Mesendoderm (in vitro differentiated cells): ENCODE measurements around the gene SMIM23.

Experiments
- DNase-seq: peaks from one replicate; pipeline ENCODE4 v3.0.0; 2013
- H2AK5ac ChIP-seq: 2 replicates; pipeline ENCODE4 v1.6.1; 2013; ENCODE audit warnings: low read length, inconsistent platforms
- H2BK120ac ChIP-seq: 2 replicates; pipeline ENCODE4 v1.6.1; 2013; ENCODE audit warnings: low read depth, mild to moderate bottlenecking, low read length, moderate library complexity, mixed read lengths
- H2BK15ac ChIP-seq: replicated peaks from 2 replicates; pipeline ENCODE4 v1.6.1; 2013; ENCODE audit warnings: low read depth, mild to moderate bottlenecking, moderate library complexity
- H2BK5ac ChIP-seq: 2 replicates; pipeline ENCODE4 v1.6.1; 2013; ENCODE audit warnings: low read length, inconsistent platforms
- H3K18ac ChIP-seq: 2 replicates; pipeline ENCODE4 v1.6.1; 2013; ENCODE audit warnings: mild to moderate bottlenecking, low read length, mixed read lengths
- H3K23ac ChIP-seq: one replicate; pipeline ENCODE4 v1.6.1; 2013; ENCODE audit warnings: low read length
- H3K27ac ChIP-seq: 2 replicates; pipeline ENCODE4 v1.5.1; 2013; ENCODE audit warnings: low read depth, mild to moderate bottlenecking, inconsistent platforms, low read length, moderate library complexity
- H3K27me3 ChIP-seq: 2 replicates; pipeline ENCODE4 v1.6.1; 2013; ENCODE audit warnings: low read length, control low read depth, mild to moderate bottlenecking, inconsistent platforms; ENCODE audit not compliant: insufficient read depth, poor library complexity
- H3K36me3 ChIP-seq: 2 replicates; pipeline ENCODE4 v1.6.1; 2013; ENCODE audit warnings: low read length, inconsistent platforms; ENCODE audit not compliant: control insufficient read depth, insufficient read depth
- H3K4ac ChIP-seq: one replicate; pipeline ENCODE4 v1.6.1; 2013; ENCODE audit warnings: low read depth, mild to moderate bottlenecking, low read length, moderate library complexity
- H3K4me1 ChIP-seq: 2 replicates; pipeline ENCODE4 v1.6.1; 2013; ENCODE audit warnings: low read depth, low read length, inconsistent platforms; ENCODE audit not compliant: control insufficient read depth
- H3K4me2 ChIP-seq: 2 replicates; pipeline ENCODE4 v1.6.1; 2013; ENCODE audit warnings: low read length
- H3K4me3 ChIP-seq: 2 replicates; pipeline ENCODE4 v1.5.1; 2013; ENCODE audit warnings: mild to moderate bottlenecking, low read length
- H3K56ac ChIP-seq: one replicate; pipeline ENCODE4 v1.6.1; 2013; ENCODE audit warnings: low read length
- H3K79me1 ChIP-seq: 2 replicates; pipeline ENCODE4 v1.6.1; 2013; ENCODE audit warnings: low read length, inconsistent platforms
- H3K79me2 ChIP-seq: 2 replicates; pipeline ENCODE4 v1.6.1; 2013; ENCODE audit warnings: mild to moderate bottlenecking, low read length; ENCODE audit not compliant: control insufficient read depth, insufficient read depth
- H3K9ac ChIP-seq: 2 replicates; pipeline ENCODE4 v1.6.1; 2013; ENCODE audit warnings: low read length, inconsistent platforms
- H4K5ac ChIP-seq: one replicate; pipeline ENCODE4 v1.6.1; 2013; ENCODE audit warnings: low read length
- H4K8ac ChIP-seq: one replicate; pipeline ENCODE4 v1.6.1; 2013; ENCODE audit warnings: low read depth, mild to moderate bottlenecking, control low read depth, low read length, moderate library complexity
- WGBS: extraction: QIAGEN DNeasy Blood & Tissue Kit; methylation state at CpG from one replicate; pipeline ENCODE4 v1.1.7; 2013; ENCODE audit warnings: low lambda C conversion rate, missing lambda C conversion rate; ENCODE audit not compliant: insufficient coverage; ENCODE audit errors: extremely low coverage; 5-methylcytosine and 5-hydroxymethylcytosine counted together

The SMIM23 gene

DNA sequence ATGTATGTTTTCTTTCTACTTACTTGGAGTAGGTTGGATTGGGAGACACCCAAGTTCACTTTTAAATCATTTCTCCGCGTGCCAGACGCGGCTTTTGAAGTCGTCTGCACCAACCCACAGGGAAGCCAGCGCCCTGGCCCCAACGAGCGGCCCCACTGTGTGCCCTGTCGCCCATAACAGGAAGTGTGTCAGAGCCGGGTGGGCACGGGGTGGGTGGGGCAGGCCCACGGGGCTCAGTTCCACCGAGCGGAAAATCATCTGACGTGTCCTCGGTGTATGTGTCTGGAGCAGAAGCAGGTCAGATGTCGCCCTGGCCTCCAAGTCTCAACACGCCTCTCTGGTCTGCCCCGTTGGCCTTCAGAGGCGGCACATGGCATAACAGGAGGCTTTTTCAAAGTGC is 22.7 kb upstream of the SMIM23 start:
- H3K56ac ChIP-seq, result no peak overlapping the region
- no peak overlapping the region for H4K5ac ChIP-seq
- no peaks in the 10 kb centered on the region for H3K36me3 ChIP-seq
- H2BK120ac ChIP-seq, result no peak overlapping the region
- no peaks in the 10 kb centered on the region for H3K79me1 ChIP-seq
- DNase-seq, result no peak
- H3K9ac ChIP-seq, result no peak overlapping the region
- H3K27ac ChIP-seq, result no peak overlapping the region
- no peaks in the 10 kb centered on the region for H3K79me2 ChIP-seq
- H3K4me2 ChIP-seq, result no peak overlapping the region
- no peak overlapping the region for H2BK5ac ChIP-seq
- H3K4me3 ChIP-seq, result no peak overlapping the region
- no peaks in the 10 kb centered on the region for H3K4me1 ChIP-seq
- no peak overlapping the region for H2AK5ac ChIP-seq
- no peak overlapping the region for H2BK15ac ChIP-seq
- no peak overlapping the region for H3K18ac ChIP-seq
- no CpG with 5 or more reads among the region's 20 CpGs for WGBS
- H3K23ac ChIP-seq, result no peak overlapping the region
- H3K27me3 ChIP-seq, result no peaks in the 10 kb centered on the region
- H4K8ac ChIP-seq, result no peak overlapping the region
- no peak overlapping the region for H3K4ac ChIP-seq

- no peak overlapping the region for H3K4me2 ChIP-seq
- no peak overlapping the region for H2BK120ac ChIP-seq
- H3K79me2 ChIP-seq, result no peaks in the 10 kb centered on the region
- no peak for DNase-seq
- no peak overlapping the region for H3K18ac ChIP-seq
- H2BK15ac ChIP-seq, result no peak overlapping the region
- no peak overlapping the region for H2BK5ac ChIP-seq
- H3K9ac ChIP-seq, result no peak overlapping the region
- WGBS, result no CpG with 5 or more reads among the region's 8 CpGs
- no peak overlapping the region for H3K23ac ChIP-seq
- no peak overlapping the region for H4K8ac ChIP-seq
- no peak overlapping the region for H4K5ac ChIP-seq
- no peak overlapping the region for H3K56ac ChIP-seq
- H3K27ac ChIP-seq, result no peak overlapping the region
- H3K79me1 ChIP-seq, result no peaks in the 10 kb centered on the region
- no peaks in the 10 kb centered on the region for H3K36me3 ChIP-seq
- H3K4me3 ChIP-seq, result no peak overlapping the region
- H3K27me3 ChIP-seq, result no peaks in the 10 kb centered on the region
- no peaks in the 10 kb centered on the region for H3K4me1 ChIP-seq
- H2AK5ac ChIP-seq, result no peak overlapping the region
- H3K4ac ChIP-seq, result no peak overlapping the region
These were observed 21.4 kb upstream of the SMIM23 start for GRCh38 chr5:171764265-171764664.

DNA sequence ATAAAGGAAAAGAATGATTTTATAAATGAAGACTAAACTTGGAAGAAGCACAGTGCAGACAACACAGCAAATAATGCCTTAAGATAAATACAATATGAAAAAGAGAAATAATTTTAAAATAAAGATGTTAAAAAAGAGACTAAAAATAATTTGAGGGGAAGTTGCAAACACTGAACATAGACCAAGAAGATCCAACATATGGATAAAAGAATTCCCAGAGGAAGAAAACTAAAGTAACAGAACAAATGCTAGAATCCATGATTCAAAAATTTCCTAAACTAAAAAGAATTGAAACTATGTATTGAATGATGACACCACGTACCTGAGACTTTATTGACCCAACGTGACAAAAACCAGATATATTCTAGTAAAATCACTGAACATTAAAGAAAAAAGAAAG is 18.7 kb upstream of the SMIM23 start:
- Histone ChIP-seq H3K27me3 (no peaks in the 10 kb centered on the region), H4K8ac (no peak overlapping the region), H3K4me2 (no peak overlapping the region), H3K23ac (no peak overlapping the region), H2AK5ac (no peak overlapping the region), H3K4me1 (no peaks in the 10 kb centered on the region), H3K9ac (no peak overlapping the region), H2BK5ac (no peak overlapping the region), H3K4ac (no peak overlapping the region), H4K5ac (no peak overlapping the region), H2BK120ac (no peak overlapping the region), H3K18ac (no peak overlapping the region), H3K36me3 (no peaks in the 10 kb centered on the region), H3K79me1 (no peaks in the 10 kb centered on the region), H2BK15ac (no peak overlapping the region), H3K79me2 (no peaks in the 10 kb centered on the region), H3K56ac (no peak overlapping the region), H3K27ac (no peak overlapping the region), H3K4me3 (no peak overlapping the region)
- DNase-seq, result no peak
- no CpG with 5 or more reads among the region's 2 CpGs for WGBS

DNA sequence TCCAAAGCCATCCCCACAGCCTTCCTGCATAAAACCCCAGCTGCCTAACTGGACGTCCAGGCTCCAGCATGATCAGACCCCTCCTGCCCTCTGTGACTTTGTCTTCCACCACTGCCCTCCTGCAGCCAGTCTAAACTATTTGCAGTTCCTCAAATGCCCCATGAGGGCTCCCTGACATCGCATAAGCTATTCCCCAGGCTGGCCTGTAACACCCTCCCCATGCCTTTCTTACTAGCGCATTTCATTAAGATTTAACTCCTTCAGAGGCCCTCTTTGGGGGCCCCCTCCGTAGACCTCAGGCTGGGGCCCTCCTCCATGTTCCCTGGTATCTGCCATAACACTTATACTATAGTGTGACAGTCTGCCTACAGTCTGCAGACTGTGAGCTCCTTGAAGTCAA is 15.5 kb upstream of the SMIM23 start:
- H2AK5ac ChIP-seq, result no peak overlapping the region
- H2BK5ac ChIP-seq, result no peak overlapping the region
- H3K4me2 ChIP-seq, result no peak overlapping the region
- no peaks in the 10 kb centered on the region for H3K79me2 ChIP-seq
- H3K56ac ChIP-seq, result no peak overlapping the region
- no peak overlapping the region for H2BK15ac ChIP-seq
- no CpG with 5 or more reads among the region's 4 CpGs for WGBS
- H4K8ac ChIP-seq, result no peak overlapping the region
- no peak overlapping the region for H4K5ac ChIP-seq
- peak; percentile 49 for DNase-seq
- no peak overlapping the region for H2BK120ac ChIP-seq
- H3K27me3 ChIP-seq, result no peaks in the 10 kb centered on the region
- no peak overlapping the region for H3K9ac ChIP-seq
- no peaks in the 10 kb centered on the region for H3K4me1 ChIP-seq
- H3K23ac ChIP-seq, result no peak overlapping the region
- no peak overlapping the region for H3K4ac ChIP-seq
- no peaks in the 10 kb centered on the region for H3K79me1 ChIP-seq
- H3K4me3 ChIP-seq, result no peak overlapping the region
- H3K18ac ChIP-seq, result no peak overlapping the region
- H3K36me3 ChIP-seq, result no peaks in the 10 kb centered on the region
- no peak overlapping the region for H3K27ac ChIP-seq

DNA sequence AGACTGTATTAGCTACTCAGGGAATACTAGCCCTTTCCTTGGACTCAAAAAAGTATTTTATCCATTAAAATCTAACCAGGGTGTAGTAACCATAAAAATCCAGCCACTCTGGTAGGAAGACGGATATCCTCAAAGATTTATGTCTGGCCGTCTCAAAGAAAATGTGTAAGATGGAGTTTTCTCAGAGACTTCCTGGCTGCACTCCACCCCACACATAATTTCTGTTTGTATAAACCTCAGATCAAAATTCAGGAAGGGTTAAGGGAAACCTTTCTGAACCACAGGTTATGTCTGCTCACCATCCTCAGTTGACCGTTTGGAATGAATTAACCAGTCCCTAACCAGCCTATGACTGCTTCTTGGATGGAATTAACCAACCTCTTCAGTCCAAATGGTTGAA is 13.8 kb upstream of the SMIM23 start:
- Histone ChIP-seq H3K56ac (no peak overlapping the region), H3K79me1 (no peaks in the 10 kb centered on the region), H2BK120ac (no peak overlapping the region), H4K5ac (no peak overlapping the region), H3K4ac (no peak overlapping the region), H3K9ac (no peak overlapping the region), H3K27ac (no peak overlapping the region), H3K36me3 (no peaks in the 10 kb centered on the region), H3K79me2 (no peaks in the 10 kb centered on the region), H2BK5ac (no peak overlapping the region), H2AK5ac (no peak overlapping the region), H4K8ac (no peak overlapping the region), H3K18ac (no peak overlapping the region), H3K27me3 (no peaks in the 10 kb centered on the region), H3K23ac (no peak overlapping the region), H2BK15ac (no peak overlapping the region), H3K4me1 (no peaks in the 10 kb centered on the region), H3K4me3 (no peak overlapping the region), H3K4me2 (no peak overlapping the region)
- DNase-seq, result no peak
- no CpG with 5 or more reads among the region's 3 CpGs for WGBS

GRCh38 chr5:171773106-171773505 is 12.5 kb upstream of the SMIM23 start:
- H3K18ac ChIP-seq, result no peak overlapping the region
- DNase-seq, result no peak
- no peak overlapping the region for H3K4ac ChIP-seq
- no peak overlapping the region for H2BK5ac ChIP-seq
- H2BK15ac ChIP-seq, result no peak overlapping the region
- no peak overlapping the region for H4K5ac ChIP-seq
- no peak overlapping the region for H3K4me3 ChIP-seq
- H3K27me3 ChIP-seq, result no peaks in the 10 kb centered on the region
- no peak overlapping the region for H3K56ac ChIP-seq
- H3K79me1 ChIP-seq, result no peaks in the 10 kb centered on the region
- H2AK5ac ChIP-seq, result no peak overlapping the region
- no peak overlapping the region for H2BK120ac ChIP-seq
- no peak overlapping the region for H4K8ac ChIP-seq
- no peak overlapping the region for H3K27ac ChIP-seq
- H3K23ac ChIP-seq, result no peak overlapping the region
- H3K36me3 ChIP-seq, result no peaks in the 10 kb centered on the region
- no CpG with 5 or more reads among the region's 8 CpGs for WGBS
- H3K4me1 ChIP-seq, result no peaks in the 10 kb centered on the region
- H3K9ac ChIP-seq, result no peak overlapping the region
- no peak overlapping the region for H3K4me2 ChIP-seq
- H3K79me2 ChIP-seq, result no peaks in the 10 kb centered on the region
